HepG2 (cell line): ENCODE results near the gene CBLN3. TPM values are rescaled to one million over a fixed set of nuclear protein-coding genes. Genes with fewer than 3 reads are reported as not detected.

ENCODE experiments used
- ATF7-NPFF ChIP-seq: sonication (generic); formaldehyde crosslinking; IDR thresholded peaks from 2 replicates; pipeline ENCODE4 v1.8.1; 2023; ENCODE audit warnings: mild to moderate bottlenecking, low read depth, missing genetic modification reagents, moderate library complexity
- HDAC2 ChIP-seq: sonication (generic); formaldehyde crosslinking; IDR thresholded peaks from 2 replicates; pipeline ENCODE4 v1.4.0; 2020; ENCODE audit warnings: missing genetic modification reagents
- HNF4A ChIP-seq: sonication (generic); formaldehyde crosslinking; IDR thresholded peaks from 2 replicates; pipeline ENCODE4 v1.4.0; 2020; ENCODE audit warnings: missing genetic modification reagents
- KMT2A ChIP-seq: sonication (generic); formaldehyde crosslinking; IDR thresholded peaks from 2 replicates; pipeline ENCODE4 v1.4.0; 2020; ENCODE audit warnings: missing genetic modification reagents
- MAZ ChIP-seq, 2 experiments: sonication (generic) in 1 of 2; formaldehyde crosslinking in 1 of 2; IDR thresholded peaks; 2 replicates each; pipeline versions ENCODE4 v1.5.0 to v1.6.1; 2012 to 2020; ENCODE audit warnings: low read depth in 2 of 2, mild to moderate bottlenecking in 2 of 2, borderline replicate concordance in 1 of 2, improper control_type of control experiment in 1 of 2, low read length in 1 of 2, missing genetic modification reagents in 1 of 2, moderate library complexity in 1 of 2
- NFYB ChIP-seq: sonication (generic); formaldehyde crosslinking; IDR thresholded peaks from 2 replicates; pipeline ENCODE4 v1.4.0; 2020; ENCODE audit warnings: missing genetic modification reagents
- SIN3B ChIP-seq: fragments of 150-350 bp; IDR thresholded peaks from 2 replicates; pipeline ENCODE4 v1.6.1; 2014; ENCODE audit warnings: low read length
- SP5 ChIP-seq: IDR thresholded peaks from 2 replicates; pipeline ENCODE4 v1.6.1; 2016; ENCODE audit warnings: low read depth, borderline replicate concordance
- ZBTB21 ChIP-seq: sonication (generic); formaldehyde crosslinking; IDR thresholded peaks from 2 replicates; pipeline ENCODE4 v1.4.0; 2020; ENCODE audit warnings: missing genetic modification reagents
- ZNF17 ChIP-seq: sonication (generic); formaldehyde crosslinking; IDR thresholded peaks from 2 replicates; pipeline ENCODE4 v1.5.0; 2020; ENCODE audit warnings: mild to moderate bottlenecking, missing genetic modification reagents
- ZNF317 ChIP-seq: sonication (generic); formaldehyde crosslinking; IDR thresholded peaks from 2 replicates; pipeline ENCODE4 v1.5.0; 2020; ENCODE audit warnings: mild to moderate bottlenecking, missing genetic modification reagents
- ZNF543 ChIP-seq: sonication (generic); formaldehyde crosslinking; IDR thresholded peaks from 2 replicates; pipeline ENCODE4 v1.4.0; 2020; ENCODE audit warnings: mild to moderate bottlenecking, missing genetic modification reagents
- ZNF619 ChIP-seq: sonication (generic); formaldehyde crosslinking; IDR thresholded peaks from 2 replicates; pipeline ENCODE4 v1.4.0; 2020; ENCODE audit warnings: mild to moderate bottlenecking, missing genetic modification reagents
- ZNF724P ChIP-seq: sonication (generic); formaldehyde crosslinking; IDR thresholded peaks from 2 replicates; pipeline ENCODE4 v1.8.0; 2022; ENCODE audit warnings: missing genetic modification reagents, borderline replicate concordance
- ZNF766 ChIP-seq: sonication (generic); formaldehyde crosslinking; IDR thresholded peaks from 2 replicates; pipeline ENCODE4 v1.5.0; 2020; ENCODE audit warnings: missing genetic modification reagents, borderline replicate concordance
- polyA plus RNA-seq, 8 experiments: library from polyadenylated mRNA; depleted of rRNA in 3 of 8; stranded (reverse) in 7 of 8; unstranded in 1 of 8; fragments of >200 nt; fragmentation: Illumina TruSeq in 4 of 8; extraction: Trizol in 4 of 8; gene quantifications; 2 replicates each; pipeline versions ENCODE4 v1.2.1 to v1.2.3, GENCODE V29; 2011 to 2016; ENCODE audit warnings: low read depth in 4 of 8, missing spikeins in 1 of 8, mixed read lengths in 1 of 8; ENCODE audit not compliant: insufficient read depth in 1 of 8
- total RNA-seq, 5 experiments: library from RNA; depleted of rRNA; stranded (reverse); fragments of >200 nt; fragmentation: Illumina TruSeq; extraction: Trizol; gene quantifications; 2 replicates each; pipeline ENCODE4 v1.2.3, GENCODE V29; 2016; ENCODE audit warnings: low read depth in 1 of 5
- TF ChIP-seq, protein P1 (sequence below): sonication (generic); formaldehyde crosslinking; IDR thresholded peaks from 2 replicates; pipeline ENCODE4 v1.4.0; 2020; ENCODE audit warnings: missing genetic modification reagents, borderline replicate concordance
- TF ChIP-seq, protein P2 (sequence below): IDR thresholded peaks from 2 replicates; pipeline ENCODE4 v1.6.1; 2018; ENCODE audit warnings: missing genetic modification reagents, mild to moderate bottlenecking, missing compliant biosample characterization
- TF ChIP-seq, protein P3 (sequence below): sonication (generic); formaldehyde crosslinking; conservative IDR thresholded peaks from 2 replicates; pipeline ENCODE4 v1.4.0; 2020; ENCODE audit warnings: missing genetic modification reagents
- TF ChIP-seq, protein P4 (sequence below): sonication (generic); formaldehyde crosslinking; IDR thresholded peaks from 2 replicates; pipeline ENCODE4 v1.8.1; 2023; ENCODE audit warnings: missing genetic modification reagents, mild to moderate bottlenecking, borderline replicate concordance
- TF ChIP-seq, protein P5 (sequence below): IDR thresholded peaks from 2 replicates; pipeline ENCODE4 v1.6.1; 2016; ENCODE audit warnings: low read depth, borderline replicate concordance

Gene CBLN3
- total and polyA plus RNA-seq, 2 of the 13 experiments (the other 11 are each of a cell fraction or from before 2014, with no cell fraction given): 0.66 to 0.98 TPM

DNA sequence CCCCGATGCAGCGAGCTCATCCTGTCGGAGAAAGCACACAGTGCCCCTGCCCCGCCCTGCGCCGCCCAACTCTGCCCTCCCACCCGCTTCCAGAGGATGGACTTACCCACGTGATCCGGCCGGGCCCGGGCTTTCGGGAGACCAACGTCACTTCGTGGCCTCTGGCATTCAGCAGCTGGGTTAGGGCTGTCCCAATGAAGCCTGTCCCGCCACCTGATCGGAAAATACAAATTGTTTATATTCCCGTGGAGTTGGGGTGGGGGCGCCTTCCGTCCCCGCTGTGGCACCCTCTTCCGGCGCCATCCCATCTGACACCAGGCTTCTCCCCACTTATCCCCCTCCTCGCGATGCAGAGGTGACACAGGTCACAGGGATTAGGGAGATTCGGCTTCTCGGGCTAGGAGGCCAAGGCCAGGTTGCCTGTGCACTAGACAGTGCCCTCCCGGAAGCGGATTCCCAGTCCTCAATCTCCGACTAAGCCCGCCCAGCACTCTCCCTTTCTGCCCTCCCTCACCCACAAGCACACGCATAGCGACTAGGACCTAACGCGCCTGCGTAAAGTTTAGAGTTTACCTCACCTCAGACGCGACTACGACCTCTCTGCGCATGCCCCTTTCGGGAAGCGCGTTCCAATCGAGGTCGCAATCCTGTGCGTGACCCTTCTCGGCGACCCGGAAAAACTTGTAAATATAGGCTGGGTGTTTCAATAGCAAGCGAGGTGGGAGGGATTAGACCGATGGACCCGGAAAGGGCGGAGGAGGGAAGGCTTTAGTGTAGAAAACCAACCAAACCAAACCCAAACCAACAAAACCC lies 13.0 kb upstream of the CBLN3 start, which contains the start of gene SDR39U1 (continued):
- TF ChIP-seq KMT2A (peak; percentile 87), SIN3B (peak; percentile 89), ZNF543 (CRISPR knock-in tag) (peak; percentile 95), ZNF619 (peak; percentile 100), HNF4A (peak; percentile 62), SP5 (CRISPR knock-in tag) (peak; percentile 96), ATF7-NPFF (CRISPR knock-in tag) (peak; percentile 94), ZNF317 (peak; percentile 92), ZBTB21 (peak; percentile 43; the same call in 1 of the 2 replicates), NFYB (CRISPR knock-in tag) (peak; percentile 96), ZNF766 (CRISPR knock-in tag) (peak; percentile 86; the same call in 1 of the 2 replicates), HDAC2 (peak; percentile 58), ZNF724P (peak; percentile 74), MAZ (IDR thresholded peaks at IDR 0.05; ENCODE audit: borderline replicate concordance, low read depth, low read length) (no peak; the same call in none of the 2 replicates), MAZ (CRISPR knock-in tag; IDR thresholded peaks at IDR 0.05; ENCODE audit: low read depth) (peak; percentile 97), ZNF17 (CRISPR knock-in tag) (no peak)
- TF ChIP-seq, protein P1, sequence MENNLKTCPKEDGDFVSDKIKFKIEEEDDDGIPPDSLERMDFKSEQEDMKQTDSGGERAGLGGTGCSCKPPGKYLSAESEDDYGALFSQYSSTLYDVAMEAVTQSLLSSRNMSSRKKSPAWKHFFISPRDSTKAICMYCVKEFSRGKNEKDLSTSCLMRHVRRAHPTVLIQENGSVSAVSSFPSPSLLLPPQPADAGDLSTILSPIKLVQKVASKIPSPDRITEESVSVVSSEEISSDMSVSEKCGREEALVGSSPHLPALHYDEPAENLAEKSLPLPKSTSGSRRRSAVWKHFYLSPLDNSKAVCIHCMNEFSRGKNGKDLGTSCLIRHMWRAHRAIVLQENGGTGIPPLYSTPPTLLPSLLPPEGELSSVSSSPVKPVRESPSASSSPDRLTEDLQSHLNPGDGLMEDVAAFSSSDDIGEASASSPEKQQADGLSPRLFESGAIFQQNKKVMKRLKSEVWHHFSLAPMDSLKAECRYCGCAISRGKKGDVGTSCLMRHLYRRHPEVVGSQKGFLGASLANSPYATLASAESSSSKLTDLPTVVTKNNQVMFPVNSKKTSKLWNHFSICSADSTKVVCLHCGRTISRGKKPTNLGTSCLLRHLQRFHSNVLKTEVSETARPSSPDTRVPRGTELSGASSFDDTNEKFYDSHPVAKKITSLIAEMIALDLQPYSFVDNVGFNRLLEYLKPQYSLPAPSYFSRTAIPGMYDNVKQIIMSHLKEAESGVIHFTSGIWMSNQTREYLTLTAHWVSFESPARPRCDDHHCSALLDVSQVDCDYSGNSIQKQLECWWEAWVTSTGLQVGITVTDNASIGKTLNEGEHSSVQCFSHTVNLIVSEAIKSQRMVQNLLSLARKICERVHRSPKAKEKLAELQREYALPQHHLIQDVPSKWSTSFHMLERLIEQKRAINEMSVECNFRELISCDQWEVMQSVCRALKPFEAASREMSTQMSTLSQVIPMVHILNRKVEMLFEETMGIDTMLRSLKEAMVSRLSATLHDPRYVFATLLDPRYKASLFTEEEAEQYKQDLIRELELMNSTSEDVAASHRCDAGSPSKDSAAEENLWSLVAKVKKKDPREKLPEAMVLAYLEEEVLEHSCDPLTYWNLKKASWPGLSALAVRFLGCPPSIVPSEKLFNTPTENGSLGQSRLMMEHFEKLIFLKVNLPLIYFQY (CRISPR knock-in tag): peak; percentile 67; the same call in 1 of the 2 replicates
- TF ChIP-seq, protein P2, sequence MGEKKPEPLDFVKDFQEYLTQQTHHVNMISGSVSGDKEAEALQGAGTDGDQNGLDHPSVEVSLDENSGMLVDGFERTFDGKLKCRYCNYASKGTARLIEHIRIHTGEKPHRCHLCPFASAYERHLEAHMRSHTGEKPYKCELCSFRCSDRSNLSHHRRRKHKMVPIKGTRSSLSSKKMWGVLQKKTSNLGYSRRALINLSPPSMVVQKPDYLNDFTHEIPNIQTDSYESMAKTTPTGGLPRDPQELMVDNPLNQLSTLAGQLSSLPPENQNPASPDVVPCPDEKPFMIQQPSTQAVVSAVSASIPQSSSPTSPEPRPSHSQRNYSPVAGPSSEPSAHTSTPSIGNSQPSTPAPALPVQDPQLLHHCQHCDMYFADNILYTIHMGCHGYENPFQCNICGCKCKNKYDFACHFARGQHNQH (CRISPR knock-in tag): peak; percentile 98
- TF ChIP-seq, protein P3, sequence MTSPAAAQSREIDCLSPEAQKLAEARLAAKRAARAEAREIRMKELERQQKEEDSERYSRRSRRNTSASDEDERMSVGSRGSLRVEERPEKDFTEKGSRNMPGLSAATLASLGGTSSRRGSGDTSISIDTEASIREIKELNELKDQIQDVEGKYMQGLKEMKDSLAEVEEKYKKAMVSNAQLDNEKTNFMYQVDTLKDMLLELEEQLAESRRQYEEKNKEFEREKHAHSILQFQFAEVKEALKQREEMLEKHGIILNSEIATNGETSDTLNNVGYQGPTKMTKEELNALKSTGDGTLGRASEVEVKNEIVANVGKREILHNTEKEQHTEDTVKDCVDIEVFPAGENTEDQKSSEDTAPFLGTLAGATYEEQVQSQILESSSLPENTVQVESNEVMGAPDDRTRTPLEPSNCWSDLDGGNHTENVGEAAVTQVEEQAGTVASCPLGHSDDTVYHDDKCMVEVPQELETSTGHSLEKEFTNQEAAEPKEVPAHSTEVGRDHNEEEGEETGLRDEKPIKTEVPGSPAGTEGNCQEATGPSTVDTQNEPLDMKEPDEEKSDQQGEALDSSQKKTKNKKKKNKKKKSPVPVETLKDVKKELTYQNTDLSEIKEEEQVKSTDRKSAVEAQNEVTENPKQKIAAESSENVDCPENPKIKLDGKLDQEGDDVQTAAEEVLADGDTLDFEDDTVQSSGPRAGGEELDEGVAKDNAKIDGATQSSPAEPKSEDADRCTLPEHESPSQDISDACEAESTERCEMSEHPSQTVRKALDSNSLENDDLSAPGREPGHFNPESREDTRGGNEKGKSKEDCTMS (CRISPR knock-in tag): no peak
- TF ChIP-seq, protein P4, sequence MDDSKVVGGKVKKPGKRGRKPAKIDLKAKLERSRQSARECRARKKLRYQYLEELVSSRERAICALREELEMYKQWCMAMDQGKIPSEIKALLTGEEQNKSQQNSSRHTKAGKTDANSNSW: peak; percentile 82
- TF ChIP-seq, protein P5, sequence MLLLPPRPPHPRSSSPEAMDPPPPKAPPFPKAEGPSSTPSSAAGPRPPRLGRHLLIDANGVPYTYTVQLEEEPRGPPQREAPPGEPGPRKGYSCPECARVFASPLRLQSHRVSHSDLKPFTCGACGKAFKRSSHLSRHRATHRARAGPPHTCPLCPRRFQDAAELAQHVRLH (CRISPR knock-in tag): peak; percentile 90
